ENCODE data around the gene ARL6. TPM values are rescaled to one million over a fixed set of nuclear protein-coding genes. Genes with fewer than 3 reads are reported as not detected.

ARL6 gene
- total RNA-seq, 1 donor from 2014 or later = 8.5 TPM

GRCh38 chr3:97804471-97804870, 39.9 kb downstream of the ARL6 start:
- H3K36me3 Mint-ChIP-seq (ENCODE audit: low read depth, unreplicated experiment) = no peaks in the 10 kb centered on the region
- no peak overlapping the region for H3K27ac Mint-ChIP-seq (ENCODE audit: unreplicated experiment)
- no peaks in the 10 kb centered on the region for H3K9me3 Mint-ChIP-seq (ENCODE audit: unreplicated experiment)
- no peak for TF ChIP-seq CTCF (IDR thresholded peaks at IDR 0.05; ENCODE audit: unreplicated experiment)
- no peak overlapping the region for H3K4me3 Mint-ChIP-seq (ENCODE audit: unreplicated experiment)
- no peak for DNase-seq (ENCODE audit: low spot score)
- no peaks in the 10 kb centered on the region for H3K4me1 Mint-ChIP-seq (ENCODE audit: unreplicated experiment)
- no peaks in the 10 kb centered on the region for H3K27me3 Mint-ChIP-seq (ENCODE audit: unreplicated experiment)

DNA sequence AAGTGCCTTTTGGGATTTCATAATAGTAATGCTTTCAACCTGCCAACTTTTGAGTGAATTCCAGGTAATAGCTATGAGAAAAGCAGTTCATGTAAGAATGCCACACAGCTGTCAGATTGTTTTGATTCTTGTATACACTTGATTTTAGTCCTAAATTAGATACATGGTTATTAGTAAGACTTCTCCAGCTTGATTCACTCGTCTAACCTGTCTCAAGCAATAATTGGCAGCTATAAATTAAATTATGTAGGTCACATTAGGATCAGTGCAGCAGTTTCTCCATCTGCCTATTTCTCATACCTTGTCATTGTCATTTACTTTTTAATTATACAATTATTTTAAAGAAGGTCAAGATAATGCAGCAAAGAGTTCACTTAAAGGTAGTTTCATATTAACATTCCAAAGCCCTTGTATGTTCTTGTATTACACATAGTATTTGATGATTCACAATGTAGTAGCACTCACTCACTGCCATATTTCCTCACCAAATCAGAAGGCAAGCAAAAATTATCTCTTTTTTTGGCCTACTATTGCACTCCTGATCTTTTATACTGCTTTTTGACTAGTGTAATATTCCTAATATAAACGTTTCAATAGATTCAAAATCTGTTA, 46.3 kb downstream of the ARL6 start:
- no peak for DNase-seq (ENCODE audit: low spot score)
- H3K9me3 Mint-ChIP-seq (ENCODE audit: unreplicated experiment) = no peaks in the 10 kb centered on the region
- H3K4me1 Mint-ChIP-seq (ENCODE audit: unreplicated experiment) = no peaks in the 10 kb centered on the region
- H3K27me3 Mint-ChIP-seq (ENCODE audit: unreplicated experiment) = no peaks in the 10 kb centered on the region
- H3K4me3 Mint-ChIP-seq (ENCODE audit: unreplicated experiment) = no peak overlapping the region
- H3K36me3 Mint-ChIP-seq (ENCODE audit: low read depth, unreplicated experiment) = no peaks in the 10 kb centered on the region
- TF ChIP-seq CTCF (IDR thresholded peaks at IDR 0.05; ENCODE audit: unreplicated experiment) = no peak
- H3K27ac Mint-ChIP-seq (ENCODE audit: unreplicated experiment) = no peak overlapping the region

DNA sequence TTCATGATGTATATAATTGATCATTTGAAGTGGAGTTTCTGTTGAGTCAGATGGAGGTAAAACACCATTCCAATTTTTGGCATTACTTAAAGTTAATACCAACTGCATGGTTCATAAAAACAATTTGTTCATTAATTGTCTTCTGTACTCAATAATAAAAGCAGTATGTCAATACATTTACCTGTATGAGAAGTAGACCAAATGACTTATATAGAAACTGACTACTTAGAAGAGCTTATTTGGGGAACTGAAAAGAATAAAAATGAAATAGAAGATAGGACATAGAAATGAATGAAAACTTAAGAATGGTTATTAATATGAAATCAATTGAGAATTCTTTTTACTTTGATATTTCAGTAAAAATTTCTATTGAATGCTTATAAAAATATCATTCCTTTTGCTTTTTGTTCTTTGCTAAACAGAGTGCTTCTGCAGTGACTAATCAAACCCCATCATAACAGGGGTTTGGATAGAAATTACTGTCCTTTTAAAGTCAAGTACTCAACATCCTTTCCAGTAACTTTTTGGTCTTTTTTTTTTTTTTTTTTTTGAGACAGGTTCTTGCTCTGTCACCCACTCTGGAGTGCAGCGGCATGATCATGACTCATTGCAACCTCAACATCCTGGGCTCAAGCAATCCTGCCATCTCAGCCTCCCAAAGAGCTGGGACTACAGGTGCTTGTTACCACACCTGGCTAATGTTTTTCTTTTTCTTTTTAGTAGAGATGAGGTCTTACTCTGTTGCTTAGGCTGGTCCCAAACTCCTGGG, 50.8 kb downstream of the ARL6 start:
- no peaks in the 10 kb centered on the region for H3K27me3 Mint-ChIP-seq (ENCODE audit: unreplicated experiment)
- no peak for TF ChIP-seq CTCF (IDR thresholded peaks at IDR 0.05; ENCODE audit: unreplicated experiment)
- no peak overlapping the region for H3K27ac Mint-ChIP-seq (ENCODE audit: unreplicated experiment)
- no peak overlapping the region for H3K4me3 Mint-ChIP-seq (ENCODE audit: unreplicated experiment)
- no peaks in the 10 kb centered on the region for H3K9me3 Mint-ChIP-seq (ENCODE audit: unreplicated experiment)
- H3K4me1 Mint-ChIP-seq (ENCODE audit: unreplicated experiment) = no peaks in the 10 kb centered on the region
- DNase-seq (ENCODE audit: low spot score) = no peak
- H3K36me3 Mint-ChIP-seq (ENCODE audit: low read depth, unreplicated experiment) = no peaks in the 10 kb centered on the region

- H3K36me3 Mint-ChIP-seq (ENCODE audit: low read depth, unreplicated experiment) = no peaks in the 10 kb centered on the region
- H3K4me1 Mint-ChIP-seq (ENCODE audit: unreplicated experiment) = peaks cover 3% of the 10 kb centered on the region
- peaks cover 2% of the 10 kb centered on the region for H3K27me3 Mint-ChIP-seq (ENCODE audit: unreplicated experiment)
- H3K27ac Mint-ChIP-seq (ENCODE audit: unreplicated experiment) = no peak overlapping the region
- H3K4me3 Mint-ChIP-seq (ENCODE audit: unreplicated experiment) = no peak overlapping the region
- no peak for TF ChIP-seq CTCF (IDR thresholded peaks at IDR 0.05; ENCODE audit: unreplicated experiment)
- H3K9me3 Mint-ChIP-seq (ENCODE audit: unreplicated experiment) = no peaks in the 10 kb centered on the region
- DNase-seq (ENCODE audit: low spot score) = no peak
Observed at GRCh38 chr3:97816811-97817210, 52.3 kb downstream of the ARL6 start.

DNA sequence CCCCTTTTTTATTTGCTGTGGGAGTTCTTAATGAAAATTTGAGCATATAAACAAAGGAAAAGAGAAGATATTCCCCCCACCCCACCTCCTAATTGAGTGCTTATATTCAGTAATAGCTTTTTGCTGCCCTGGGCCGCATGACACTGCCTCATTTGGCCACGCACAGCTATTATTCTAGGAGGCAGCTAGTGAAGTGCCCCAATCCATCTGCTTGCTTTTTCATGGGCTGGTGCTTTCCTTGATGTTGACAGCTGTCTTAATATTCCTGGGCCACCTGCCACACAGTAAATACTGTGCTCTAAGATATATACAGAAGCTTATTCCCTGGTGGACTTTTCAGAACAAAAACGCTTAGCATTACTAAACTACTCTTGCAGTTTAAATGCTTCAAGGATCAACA, 53.4 kb downstream of the ARL6 start:
- DNase-seq (ENCODE audit: low spot score) = no peak
- Mint-ChIP-seq H3K4me1 (ENCODE audit: unreplicated experiment) (peaks cover 10% of the 10 kb centered on the region), H3K9me3 (ENCODE audit: unreplicated experiment) (no peaks in the 10 kb centered on the region), H3K27me3 (ENCODE audit: unreplicated experiment) (peaks cover 8% of the 10 kb centered on the region), H3K27ac (ENCODE audit: unreplicated experiment) (no peak overlapping the region), H3K4me3 (ENCODE audit: unreplicated experiment) (no peak overlapping the region), H3K36me3 (ENCODE audit: low read depth, unreplicated experiment) (peaks cover 4% of the 10 kb centered on the region)
- TF ChIP-seq CTCF (IDR thresholded peaks at IDR 0.05; ENCODE audit: unreplicated experiment) = no peak

All from endothelial cell (in vitro differentiated cells).